HepG2 (cell line): ENCODE data around the gene SMIM24. TPM values are rescaled to one million over a fixed set of nuclear protein-coding genes. Genes with fewer than 3 reads are reported as not detected.

ENCODE experiments used
- FOSL2 ChIP-seq: sonication (generic); formaldehyde crosslinking; IDR thresholded peaks from 2 replicates; pipeline ENCODE4 v1.4.0; 2020; ENCODE audit warnings: missing genetic modification reagents
- KAT2B ChIP-seq: fragments of 150-350 bp; IDR thresholded peaks from 2 replicates; pipeline ENCODE4 v1.6.1; 2014; ENCODE audit warnings: low read depth, low read length, borderline replicate concordance
- PAXIP1 ChIP-seq: sonication (generic); formaldehyde crosslinking; conservative IDR thresholded peaks from 2 replicates; pipeline ENCODE4 v1.4.0; 2020; ENCODE audit warnings: mild to moderate bottlenecking, missing genetic modification reagents, moderate library complexity
- RBM39 ChIP-seq: fragments of 200-400 bp; formaldehyde crosslinking; IDR thresholded peaks from one replicate; pipeline ENCODE4 v1.6.1; 2018; ENCODE audit warnings: antibody characterized with exemption, mild to moderate bottlenecking, low read depth, low read length; ENCODE audit not compliant: poor library complexity, severe bottlenecking
- RNF2 ChIP-seq: fragments of 450-650 bp; conservative IDR thresholded peaks from 2 replicates; pipeline ENCODE4 v1.6.1; 2016; ENCODE audit warnings: low read depth
- SATB2 ChIP-seq: sonication (generic); formaldehyde crosslinking; IDR thresholded peaks from 2 replicates; pipeline ENCODE4 v1.5.0; 2020; ENCODE audit warnings: missing genetic modification reagents
- SRY ChIP-seq: sonication (generic); formaldehyde crosslinking; IDR thresholded peaks from 2 replicates; pipeline ENCODE4 v1.8.0; 2022; ENCODE audit warnings: mild to moderate bottlenecking, missing genetic modification reagents
- THAP9 ChIP-seq: sonication (generic); formaldehyde crosslinking; IDR thresholded peaks from 2 replicates; pipeline ENCODE4; 2020; ENCODE audit warnings: missing genetic modification reagents, mild to moderate bottlenecking, borderline replicate concordance
- ZNF235 ChIP-seq: sonication (generic); formaldehyde crosslinking; IDR thresholded peaks from 2 replicates; pipeline ENCODE4 v1.8.1; 2023; ENCODE audit warnings: mild to moderate bottlenecking, missing genetic modification reagents, borderline replicate concordance
- ZNF530 ChIP-seq: sonication (generic); formaldehyde crosslinking; IDR thresholded peaks from 2 replicates; pipeline ENCODE4 v1.5.0; 2020; ENCODE audit warnings: low read depth, mild to moderate bottlenecking, missing genetic modification reagents
- ZNF720 ChIP-seq: sonication (generic); formaldehyde crosslinking; IDR thresholded peaks from 2 replicates; pipeline ENCODE4 v1.4.0; 2020; ENCODE audit warnings: missing genetic modification reagents
- ZNF766 ChIP-seq: sonication (generic); formaldehyde crosslinking; IDR thresholded peaks from 2 replicates; pipeline ENCODE4 v1.5.0; 2020; ENCODE audit warnings: missing genetic modification reagents, borderline replicate concordance
- polyA plus RNA-seq, 8 experiments: library from polyadenylated mRNA; depleted of rRNA in 3 of 8; stranded (reverse) in 7 of 8; unstranded in 1 of 8; fragments of >200 nt; fragmentation: Illumina TruSeq in 4 of 8; extraction: Trizol in 4 of 8; gene quantifications; 2 replicates each; pipeline versions ENCODE4 v1.2.1 to v1.2.3, GENCODE V29; 2011 to 2016; ENCODE audit warnings: low read depth in 4 of 8, missing spikeins in 1 of 8, mixed read lengths in 1 of 8; ENCODE audit not compliant: insufficient read depth in 1 of 8
- total RNA-seq, 5 experiments: library from RNA; depleted of rRNA; stranded (reverse); fragments of >200 nt; fragmentation: Illumina TruSeq; extraction: Trizol; gene quantifications; 2 replicates each; pipeline ENCODE4 v1.2.3, GENCODE V29; 2016; ENCODE audit warnings: low read depth in 1 of 5
- TF ChIP-seq, protein P1 (sequence below): sonication (generic); formaldehyde crosslinking; IDR thresholded peaks from 2 replicates; pipeline ENCODE4 v1.9.0; 2022; ENCODE audit warnings: missing genetic modification reagents, mild to moderate bottlenecking, borderline replicate concordance
- TF ChIP-seq, protein P2 (sequence below): sonication (generic); formaldehyde crosslinking; IDR thresholded peaks from 2 replicates; pipeline ENCODE4 v1.8.1; 2023; ENCODE audit warnings: missing genetic modification reagents, inconsistent platforms, borderline replicate concordance
- TF ChIP-seq, protein P3 (sequence below): sonication (generic); formaldehyde crosslinking; IDR thresholded peaks from 2 replicates; pipeline ENCODE4 v1.9.0; 2021; ENCODE audit warnings: missing genetic modification reagents, borderline replicate concordance

Gene SMIM24
- total and polyA plus RNA-seq, 2 of the 13 experiments (the other 11 are each of a cell fraction or from before 2014, with no cell fraction given): 11.2 to 70.6 TPM

- TF ChIP-seq THAP9 (CRISPR knock-in tag) (peak; percentile 94), ZNF720 (no peak), SRY (peak; percentile 93), SATB2 (CRISPR knock-in tag) (no peak), RBM39 (peak; percentile 49), ZNF766 (CRISPR knock-in tag) (no peak; the same call in 1 of the 2 replicates), ZNF235 (CRISPR knock-in tag) (peak; percentile 67; the same call in 1 of the 2 replicates), ZNF530 (CRISPR knock-in tag) (no peak), PAXIP1 (CRISPR knock-in tag) (peak; percentile 58), FOSL2 (CRISPR knock-in tag) (peak; percentile 59; the same call in 1 of the 2 replicates), RNF2 (peak; percentile 85; the same call in 1 of the 2 replicates), KAT2B (no peak)
- TF ChIP-seq, protein P1, sequence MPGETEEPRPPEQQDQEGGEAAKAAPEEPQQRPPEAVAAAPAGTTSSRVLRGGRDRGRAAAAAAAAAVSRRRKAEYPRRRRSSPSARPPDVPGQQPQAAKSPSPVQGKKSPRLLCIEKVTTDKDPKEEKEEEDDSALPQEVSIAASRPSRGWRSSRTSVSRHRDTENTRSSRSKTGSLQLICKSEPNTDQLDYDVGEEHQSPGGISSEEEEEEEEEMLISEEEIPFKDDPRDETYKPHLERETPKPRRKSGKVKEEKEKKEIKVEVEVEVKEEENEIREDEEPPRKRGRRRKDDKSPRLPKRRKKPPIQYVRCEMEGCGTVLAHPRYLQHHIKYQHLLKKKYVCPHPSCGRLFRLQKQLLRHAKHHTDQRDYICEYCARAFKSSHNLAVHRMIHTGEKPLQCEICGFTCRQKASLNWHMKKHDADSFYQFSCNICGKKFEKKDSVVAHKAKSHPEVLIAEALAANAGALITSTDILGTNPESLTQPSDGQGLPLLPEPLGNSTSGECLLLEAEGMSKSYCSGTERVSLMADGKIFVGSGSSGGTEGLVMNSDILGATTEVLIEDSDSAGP (CRISPR knock-in tag): peak; percentile 93
- TF ChIP-seq, protein P2, sequence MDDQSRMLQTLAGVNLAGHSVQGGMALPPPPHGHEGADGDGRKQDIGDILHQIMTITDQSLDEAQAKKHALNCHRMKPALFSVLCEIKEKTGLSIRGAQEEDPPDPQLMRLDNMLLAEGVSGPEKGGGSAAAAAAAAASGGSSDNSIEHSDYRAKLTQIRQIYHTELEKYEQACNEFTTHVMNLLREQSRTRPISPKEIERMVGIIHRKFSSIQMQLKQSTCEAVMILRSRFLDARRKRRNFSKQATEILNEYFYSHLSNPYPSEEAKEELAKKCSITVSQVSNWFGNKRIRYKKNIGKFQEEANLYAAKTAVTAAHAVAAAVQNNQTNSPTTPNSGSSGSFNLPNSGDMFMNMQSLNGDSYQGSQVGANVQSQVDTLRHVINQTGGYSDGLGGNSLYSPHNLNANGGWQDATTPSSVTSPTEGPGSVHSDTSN (CRISPR knock-in tag): no peak
- TF ChIP-seq, protein P3, sequence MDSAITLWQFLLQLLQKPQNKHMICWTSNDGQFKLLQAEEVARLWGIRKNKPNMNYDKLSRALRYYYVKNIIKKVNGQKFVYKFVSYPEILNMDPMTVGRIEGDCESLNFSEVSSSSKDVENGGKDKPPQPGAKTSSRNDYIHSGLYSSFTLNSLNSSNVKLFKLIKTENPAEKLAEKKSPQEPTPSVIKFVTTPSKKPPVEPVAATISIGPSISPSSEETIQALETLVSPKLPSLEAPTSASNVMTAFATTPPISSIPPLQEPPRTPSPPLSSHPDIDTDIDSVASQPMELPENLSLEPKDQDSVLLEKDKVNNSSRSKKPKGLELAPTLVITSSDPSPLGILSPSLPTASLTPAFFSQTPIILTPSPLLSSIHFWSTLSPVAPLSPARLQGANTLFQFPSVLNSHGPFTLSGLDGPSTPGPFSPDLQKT (CRISPR knock-in tag): no peak
Measured at GRCh38 chr19:3500429-3501101, 20.2 kb upstream of the SMIM24 start, which contains the start of gene DOHH (continued).
